ENCODE data around the gene RWDD2A. TPM values are rescaled to one million over a fixed set of nuclear protein-coding genes. Genes with fewer than 3 reads are reported as not detected.

Gene RWDD2A
- total and polyA plus RNA-seq, 9 of the 15 experiments (the other 6 are each of a cell fraction or from before 2014, with no cell fraction given), result 1.6 to 4.7 (median 2.1) TPM

DNA sequence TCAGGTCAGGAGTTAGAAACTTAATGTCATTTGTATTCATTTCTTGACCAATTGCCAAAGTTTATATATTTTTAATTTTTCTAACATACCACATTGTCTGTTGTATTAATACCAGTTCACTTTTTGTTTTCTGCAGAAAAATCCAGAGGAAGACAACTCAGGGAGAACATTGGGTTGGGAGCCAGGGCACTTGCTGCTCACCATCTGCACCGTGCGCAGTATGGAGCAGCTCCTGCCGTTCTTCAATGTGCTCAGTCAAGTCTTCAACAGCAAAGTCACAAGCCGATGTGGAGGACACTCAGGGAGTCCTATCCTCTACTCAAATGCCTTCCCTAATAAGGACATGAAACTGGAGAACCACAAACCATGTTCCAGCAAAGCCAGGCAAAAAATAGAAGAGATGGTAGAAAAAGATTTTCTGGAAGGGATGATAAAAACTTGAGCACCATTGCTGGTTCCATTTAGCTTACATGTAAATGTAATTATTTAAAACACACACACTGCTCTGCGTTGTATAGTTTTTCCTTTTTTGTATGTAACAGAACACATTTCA is 25.4 kb upstream of the RWDD2A start:
- no peak for TF ChIP-seq KDM2B (CRISPR knock-in tag; IDR thresholded peaks at IDR 0.05)
- TF ChIP-seq PYGO2 (tag; IDR thresholded peaks at IDR 0.05), result no peak
- TF ChIP-seq SRF (CRISPR knock-in tag; IDR thresholded peaks at IDR 0.05), result peak in 1 of 2 experiments; percentile 65; a peak in 1 of 4 replicates
- no peak for TF ChIP-seq MYC (IDR thresholded peaks at IDR 0.05; ENCODE audit: low read depth, low read length)
- TF ChIP-seq MYC (CRISPR knock-in tag; IDR thresholded peaks at IDR 0.05; ENCODE audit: borderline replicate concordance, low read depth), result no peak
- peaks cover 70% of the 10 kb centered on the region for H3K36me3 ChIP-seq (ENCODE audit: control insufficient read depth, insufficient read depth, low read length)
- H3K9me1 ChIP-seq (ENCODE audit: control insufficient read depth, insufficient read depth, low read length), result no peaks in the 10 kb centered on the region
- FAIRE-seq (no peak), DNase-seq (ENCODE audit: extremely low read depth in 1 of 4, low spot score in 3 of 4) (no peak), ATAC-seq (no peak)
- no peak overlapping the region for H2AFZ ChIP-seq (ENCODE audit: low read depth, low read length)
- BruUV-seq (replicated peaks), result no TSS peak
- WGBS (ENCODE audit: insufficient coverage, low coverage, missing lambda C conversion rate), result 97% methylated on average over 5 of the region's 5 CpGs
- H3K9ac ChIP-seq (ENCODE audit: insufficient read depth in 1 of 2, low read depth in 2 of 2, low read length in 2 of 2), result no peak overlapping the region
- POLR2A ChIA-PET, result interaction anchor here (1.4 kb wide), 1 partner anchor 16 kb away, joined by 4 read pairs; no protein-coding TSS in a partner anchor
- no peaks in the 10 kb centered on the region for H3K27me3 ChIP-seq (ENCODE audit: control insufficient read depth in 2 of 2, insufficient read depth in 2 of 2, low read length in 2 of 2)
- no peak overlapping the region for H3K4me3 ChIP-seq
- in situ Hi-C loops (cut with MboI) (no loop called here), intact Hi-C loops (cut with micrococcal nuclease) (no loop called here)
- no peaks in the 10 kb centered on the region for H3K4me1 ChIP-seq (replicated peaks in 1 of 2; ENCODE audit: control insufficient read depth in 2 of 2, insufficient read depth in 2 of 2, low read length in 2 of 2)
- no peaks in the 10 kb centered on the region for H4K20me1 ChIP-seq (replicated peaks; ENCODE audit: control insufficient read depth, insufficient read depth, low read length)
- no peak overlapping the region for H3K27ac ChIP-seq (ENCODE audit: extremely low read depth, low read depth, low read length)
- CTCF ChIA-PET (ENCODE audit: low intra/inter-chr PET ratio), result no interaction called here
- no peaks in the 10 kb centered on the region for H3K9me3 ChIP-seq (replicated peaks; ENCODE audit: control insufficient read depth, insufficient read depth, low read depth, low read length)
- H3K79me2 ChIP-seq (ENCODE audit: control insufficient read depth, insufficient read depth, low read length), result no peaks in the 10 kb centered on the region
- no peak overlapping the region for H3K4me2 ChIP-seq (ENCODE audit: insufficient read depth, low read length)

DNA sequence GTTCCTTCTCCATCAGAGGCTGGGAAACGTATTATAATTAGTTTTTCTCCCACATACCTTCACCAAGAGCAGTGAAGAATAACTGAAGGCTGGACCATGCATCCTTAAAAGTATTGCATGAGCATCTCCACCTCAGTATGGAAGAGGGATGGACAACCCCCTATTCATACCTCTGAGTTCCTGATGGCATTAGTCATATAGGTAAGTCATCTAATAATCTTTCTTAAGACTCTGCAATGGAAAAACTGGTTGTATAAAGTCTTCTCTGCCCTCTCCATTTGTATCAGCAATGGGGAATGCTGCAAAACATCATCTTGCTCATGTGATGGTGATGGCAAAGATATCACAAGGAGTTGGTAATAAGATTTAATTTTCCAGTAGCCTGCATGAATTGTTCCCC is 24.6 kb upstream of the RWDD2A start:
- Histone ChIP-seq H3K27me3 (ENCODE audit: control insufficient read depth in 2 of 2, insufficient read depth in 2 of 2, low read length in 2 of 2) (no peaks in the 10 kb centered on the region), H3K9me1 (ENCODE audit: control insufficient read depth, insufficient read depth, low read length) (no peaks in the 10 kb centered on the region), H3K4me1 (replicated peaks in 1 of 2; ENCODE audit: control insufficient read depth in 2 of 2, insufficient read depth in 2 of 2, low read length in 2 of 2) (no peaks in the 10 kb centered on the region), H3K9ac (ENCODE audit: insufficient read depth in 1 of 2, low read depth in 2 of 2, low read length in 2 of 2) (no peak overlapping the region), H3K27ac (ENCODE audit: extremely low read depth, low read depth, low read length) (no peak overlapping the region), H4K20me1 (replicated peaks; ENCODE audit: control insufficient read depth, insufficient read depth, low read length) (no peaks in the 10 kb centered on the region), H3K4me2 (ENCODE audit: insufficient read depth, low read length) (no peak overlapping the region), H3K79me2 (ENCODE audit: control insufficient read depth, insufficient read depth, low read length) (no peaks in the 10 kb centered on the region), H2AFZ (ENCODE audit: low read depth, low read length) (no peak overlapping the region), H3K9me3 (replicated peaks; ENCODE audit: control insufficient read depth, insufficient read depth, low read depth, low read length) (no peaks in the 10 kb centered on the region), H3K36me3 (ENCODE audit: control insufficient read depth, insufficient read depth, low read length) (peaks cover 77% of the 10 kb centered on the region), H3K4me3 (no peak overlapping the region)
- CTCF ChIA-PET (ENCODE audit: low intra/inter-chr PET ratio), result no interaction called here
- ATAC-seq (no peak), FAIRE-seq (no peak), DNase-seq (ENCODE audit: extremely low read depth in 1 of 4, low spot score in 3 of 4) (no peak)
- in situ Hi-C loops (cut with MboI) (no loop called here), intact Hi-C loops (cut with micrococcal nuclease) (no loop called here)
- POLR2A ChIA-PET, result interaction anchor here (1.4 kb wide), 1 partner anchor 15 kb away, joined by 4 read pairs; no protein-coding TSS in a partner anchor
- 50% methylated on average over 1 of the region's 1 CpG for WGBS (ENCODE audit: insufficient coverage, low coverage, missing lambda C conversion rate)
- no TSS peak for BruUV-seq (replicated peaks)
- TF ChIP-seq SMAD2 (IDR thresholded peaks at IDR 0.05; ENCODE audit: low read depth, low read length) (no peak), MTA1 (IDR thresholded peaks at IDR 0.05; ENCODE audit: borderline replicate concordance) (no peak), U2AF2 (optimal IDR thresholded peaks at IDR 0.05; ENCODE audit: low read depth, low read length) (no peak)
- TF ChIP-seq, protein P1, sequence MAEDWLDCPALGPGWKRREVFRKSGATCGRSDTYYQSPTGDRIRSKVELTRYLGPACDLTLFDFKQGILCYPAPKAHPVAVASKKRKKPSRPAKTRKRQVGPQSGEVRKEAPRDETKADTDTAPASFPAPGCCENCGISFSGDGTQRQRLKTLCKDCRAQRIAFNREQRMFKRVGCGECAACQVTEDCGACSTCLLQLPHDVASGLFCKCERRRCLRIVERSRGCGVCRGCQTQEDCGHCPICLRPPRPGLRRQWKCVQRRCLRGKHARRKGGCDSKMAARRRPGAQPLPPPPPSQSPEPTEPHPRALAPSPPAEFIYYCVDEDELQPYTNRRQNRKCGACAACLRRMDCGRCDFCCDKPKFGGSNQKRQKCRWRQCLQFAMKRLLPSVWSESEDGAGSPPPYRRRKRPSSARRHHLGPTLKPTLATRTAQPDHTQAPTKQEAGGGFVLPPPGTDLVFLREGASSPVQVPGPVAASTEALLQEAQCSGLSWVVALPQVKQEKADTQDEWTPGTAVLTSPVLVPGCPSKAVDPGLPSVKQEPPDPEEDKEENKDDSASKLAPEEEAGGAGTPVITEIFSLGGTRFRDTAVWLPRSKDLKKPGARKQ (CRISPR knock-in tag; IDR thresholded peaks at IDR 0.05), result no peak
- TF ChIP-seq, protein P2, sequence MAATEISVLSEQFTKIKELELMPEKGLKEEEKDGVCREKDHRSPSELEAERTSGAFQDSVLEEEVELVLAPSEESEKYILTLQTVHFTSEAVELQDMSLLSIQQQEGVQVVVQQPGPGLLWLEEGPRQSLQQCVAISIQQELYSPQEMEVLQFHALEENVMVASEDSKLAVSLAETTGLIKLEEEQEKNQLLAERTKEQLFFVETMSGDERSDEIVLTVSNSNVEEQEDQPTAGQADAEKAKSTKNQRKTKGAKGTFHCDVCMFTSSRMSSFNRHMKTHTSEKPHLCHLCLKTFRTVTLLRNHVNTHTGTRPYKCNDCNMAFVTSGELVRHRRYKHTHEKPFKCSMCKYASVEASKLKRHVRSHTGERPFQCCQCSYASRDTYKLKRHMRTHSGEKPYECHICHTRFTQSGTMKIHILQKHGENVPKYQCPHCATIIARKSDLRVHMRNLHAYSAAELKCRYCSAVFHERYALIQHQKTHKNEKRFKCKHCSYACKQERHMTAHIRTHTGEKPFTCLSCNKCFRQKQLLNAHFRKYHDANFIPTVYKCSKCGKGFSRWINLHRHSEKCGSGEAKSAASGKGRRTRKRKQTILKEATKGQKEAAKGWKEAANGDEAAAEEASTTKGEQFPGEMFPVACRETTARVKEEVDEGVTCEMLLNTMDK (IDR thresholded peaks at IDR 0.05; ENCODE audit: borderline replicate concordance, insufficient read depth, low read depth, low read length, poor library complexity, severe bottlenecking), result no peak

Data from K562 (cell line).